Heart left ventricle (tissue), 13 donors: ENCODE results near the gene C3.

Source experiments
- CTCF ChIP-seq, 12 donors: fragments of 200-600 bp; sonication (generic) in 4 of 12; IDR thresholded peaks; one replicate each; pipeline versions ENCODE4 v1.5.0 to v1.8.0; 2018 to 2022; ENCODE audit warnings: antibody characterized with exemption in 12 of 12, mild to moderate bottlenecking in 5 of 12
- POLR2A ChIP-seq, 2 donors: fragments of 450-650 bp; IDR thresholded peaks; one replicate each; pipeline ENCODE4 v1.6.1; 2017; ENCODE audit warnings: antibody characterized with exemption in 2 of 2, mild to moderate bottlenecking in 2 of 2, moderate library complexity in 2 of 2
- donor health status: ischemic (EF 13 %, LVEDD 7.1; RV severe dilation, severe dysfunction).
- donor health status: DM: no; HTN: yes; CAD: no.
- donor health status: DM: no; HTN: no; CAD: no.
- donor health status: ischemic (EF 25% LVEDD 6.9; RV normal size, moderate dysfunction).
- donor health status: ischemic (EF 25% LVEDD 5.7; RV mildly dilated, moderate dysfunction).
- donor health status: ischemic (EF 35%, LVEDD 5.7; RV mildly dilated, moderate dysfunction).
- donor health status: nonischemic (EF 11% LVEDD 7.7; RV severe dilation, severe dysfunction).
- donor health status: DM: yes; HTN: yes; CAD: no.
- donor health status: PGD.
- donor health status: ischemic (EF 29% LVEDD 5.4; RV normal size, mild dysfunction).
- donor health status: nonischemic (EF 23%, LVEDD 6.1; RV moderate dilation, normal function).

GRCh38 chr19:6767081-6767356 is 46.6 kb upstream of the C3 start:
- no peak for TF ChIP-seq CTCF (IDR thresholded peaks at IDR 0.05)
- no peak for TF ChIP-seq POLR2A (IDR thresholded peaks at IDR 0.05)
